K562 (cell line): ENCODE measurements around the gene INHBE. TPM values are rescaled to one million over a fixed set of nuclear protein-coding genes. Genes with fewer than 3 reads are reported as not detected.

ENCODE experiments used
- ATF1 ChIP-seq, 2 experiments: fragments of 450-650 bp in 1 of 2; IDR thresholded peaks; 2 replicates each; pipeline ENCODE4 v1.6.1; 2016; ENCODE audit warnings: missing compliant biosample characterization in 1 of 2, missing genetic modification characterization in 1 of 2
- FOXA3 ChIP-seq, 2 experiments: fragments of 450-650 bp in 1 of 2; sonication (generic) in 1 of 2; formaldehyde crosslinking; IDR thresholded peaks in 1 of 2; conservative IDR thresholded peaks in 1 of 2; 2 replicates each; pipeline versions ENCODE4 v1.4.0 to v1.8.0; 2020 to 2022; ENCODE audit warnings: mild to moderate bottlenecking in 2 of 2, missing genetic modification reagents in 1 of 2
- FOXK2 ChIP-seq, 2 experiments: fragments of 450-650 bp; IDR thresholded peaks in 1 of 2; conservative IDR thresholded peaks in 1 of 2; 2 replicates each; pipeline ENCODE4 v1.6.1; 2016; ENCODE audit warnings: low read depth in 2 of 2, mild to moderate bottlenecking in 1 of 2
- HDAC2 ChIP-seq: fragments of 450-650 bp; IDR thresholded peaks from 2 replicates; pipeline ENCODE4 v1.6.1; 2016; ENCODE audit warnings: mild to moderate bottlenecking
- KLF13 ChIP-seq: fragments of 450-650 bp; IDR thresholded peaks from 2 replicates; pipeline ENCODE4 v1.6.1; 2016; ENCODE audit warnings: missing genetic modification characterization, low read depth, mild to moderate bottlenecking, missing compliant biosample characterization, moderate library complexity, borderline replicate concordance
- KLF16 ChIP-seq: IDR thresholded peaks from 2 replicates; pipeline ENCODE4 v1.6.1; 2016; ENCODE audit warnings: antibody characterized with exemption
- NFIC ChIP-seq: fragments of 450-650 bp; IDR thresholded peaks from 2 replicates; pipeline ENCODE4 v1.6.1; 2017; ENCODE audit warnings: mild to moderate bottlenecking, inconsistent platforms
- PHF8 ChIP-seq: fragments of 200-600 bp; sonication (generic); IDR thresholded peaks from 2 replicates; pipeline ENCODE4 v1.6.1; 2012; ENCODE audit warnings: mixed run types, mild to moderate bottlenecking, inconsistent platforms, low read length, moderate library complexity, borderline replicate concordance
- PRMT5 ChIP-seq: sonication (generic); formaldehyde crosslinking; IDR thresholded peaks from 2 replicates; pipeline ENCODE4 v1.5.0; 2020; ENCODE audit warnings: missing genetic modification reagents
- THRAP3 ChIP-seq: fragments of 450-650 bp; IDR thresholded peaks from 2 replicates; pipeline ENCODE4 v1.6.1; 2016; ENCODE audit warnings: mild to moderate bottlenecking, inconsistent platforms, borderline replicate concordance
- XRCC5 ChIP-seq: fragments of 200-400 bp; formaldehyde crosslinking; IDR thresholded peaks from 2 replicates; pipeline ENCODE4 v1.6.1; 2017; ENCODE audit warnings: low read depth, mild to moderate bottlenecking, low read length
- ZNF121 ChIP-seq: sonication (generic); formaldehyde crosslinking; conservative IDR thresholded peaks from 2 replicates; pipeline ENCODE4 v1.8.0; 2022; ENCODE audit warnings: missing genetic modification reagents
- polyA plus RNA-seq, 8 experiments: library from polyadenylated mRNA; depleted of rRNA in 4 of 8; stranded (reverse) in 5 of 8; unstranded in 3 of 8; fragments of >200 nt; fragmentation: Nextera tagmentation in 2 of 8; fragmentation: Illumina TruSeq in 1 of 8; extraction: Ambion mirVana in 2 of 8; extraction: Trizol in 1 of 8; gene quantifications; 2 replicates each; pipeline versions ENCODE4 v1.2.1 to v1.2.3, GENCODE V29; 2011 to 2014; ENCODE audit warnings: inconsistent platforms in 1 of 8, missing spikeins in 1 of 8
- total RNA-seq, 7 experiments: library from RNA; depleted of rRNA in 6 of 7; stranded (reverse); fragments of >200 nt in 6 of 7; fragmentation: Illumina TruSeq in 2 of 7; extraction: Trizol in 2 of 7; gene quantifications; 2 replicates each; pipeline versions ENCODE4 v1.2.1 to v1.2.3, GENCODE V29; 2011 to 2021; ENCODE audit warnings: low replicate concordance in 1 of 7
- TF ChIP-seq, protein P1 (sequence below), 2 experiments: IDR thresholded peaks; 2 replicates each; pipeline ENCODE4 v1.6.1; 2011; ENCODE audit warnings: borderline replicate concordance in 1 of 2, control low read depth in 1 of 2, low read depth in 1 of 2, low read length in 1 of 2, mild to moderate bottlenecking in 1 of 2, mixed read lengths in 1 of 2, moderate library complexity in 1 of 2; ENCODE audit not compliant: insufficient read depth in 1 of 2, insufficient read length in 1 of 2, poor library complexity in 1 of 2, severe bottlenecking in 1 of 2; ENCODE audit errors: extremely low read depth in 1 of 2
- TF ChIP-seq, protein P2 (sequence below): sonication (generic); formaldehyde crosslinking; IDR thresholded peaks from 2 replicates; pipeline ENCODE4 v1.8.0; 2022; ENCODE audit warnings: missing genetic modification reagents, mild to moderate bottlenecking, moderate library complexity, borderline replicate concordance
- TF ChIP-seq, protein P3 (sequence below): fragments of 250-450 bp; sonication (Bioruptor Pico); IDR thresholded peaks from 2 replicates; pipeline ENCODE4 v1.4.0; 2020
- TF ChIP-seq, protein P4 (sequence below): fragments of 250-450 bp; sonication (Bioruptor Pico); IDR thresholded peaks from 2 replicates; pipeline ENCODE4 v1.4.0; 2020; ENCODE audit warnings: mild to moderate bottlenecking, moderate library complexity
- TF ChIP-seq, protein P5 (sequence below): fragments of 450-650 bp; formaldehyde crosslinking; IDR thresholded peaks from 2 replicates; pipeline ENCODE4 v1.4.0; 2022; ENCODE audit warnings: missing genetic modification characterization
- TF ChIP-seq, protein P6 (sequence below), 2 experiments: fragments of 450-650 bp in 1 of 2; sonication (generic) in 1 of 2; formaldehyde crosslinking; conservative IDR thresholded peaks; 2 replicates each; pipeline versions ENCODE4 v1.4.0 to v1.8.1; 2020 to 2022; ENCODE audit warnings: mild to moderate bottlenecking in 1 of 2, missing genetic modification reagents in 1 of 2

INHBE gene
- total and polyA plus RNA-seq, 9 of the 15 experiments (the other 6 are each of a cell fraction or from before 2014, with no cell fraction given), result 0.94 to 9.9 (median 7.3) TPM

DNA sequence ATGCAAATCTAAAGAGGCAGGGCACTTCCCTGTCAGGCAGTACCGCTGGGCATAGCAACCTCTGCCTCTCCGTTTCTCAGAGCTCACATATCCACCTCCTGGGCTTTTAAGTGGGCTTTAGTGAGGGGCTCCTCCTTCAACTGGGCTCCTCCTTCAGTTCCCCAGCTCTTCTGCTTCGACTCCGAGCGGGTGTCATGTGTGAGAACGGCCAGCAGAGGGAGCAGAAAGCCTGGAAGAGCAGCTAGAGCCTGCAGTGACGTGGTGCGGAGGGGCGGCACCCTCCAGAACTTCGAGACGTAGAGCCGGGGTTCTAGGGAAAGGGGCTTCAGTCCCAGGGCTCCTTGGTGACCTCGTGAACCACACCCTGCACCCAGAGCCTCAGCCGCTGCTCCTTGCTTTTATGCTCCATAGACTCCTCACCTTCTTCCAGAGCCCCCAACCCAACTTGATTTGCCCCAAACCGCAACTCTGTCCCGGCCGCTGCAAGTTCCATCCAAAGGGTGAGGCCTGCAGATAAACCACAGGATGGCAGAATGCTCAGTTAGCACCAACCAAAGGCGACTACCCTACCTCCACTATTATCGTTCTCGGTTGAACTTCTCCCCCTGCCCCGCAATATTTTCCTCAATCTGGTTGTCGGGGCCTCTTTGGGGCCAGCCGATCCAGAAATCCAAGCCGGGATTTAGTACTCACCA, 4.1 kb downstream of the INHBE start (continued):
- peak; percentile 60; the same call in 1 of the 2 replicates for TF ChIP-seq HDAC2
- TF ChIP-seq PRMT5 (CRISPR knock-in tag), result no peak
- TF ChIP-seq FOXA3 (CRISPR knock-in tag; conservative IDR thresholded peaks at IDR 0.05 in 1 of 2, IDR thresholded peaks at IDR 0.05 in 1 of 2), result 0 out of 4 replicates have a peak, but pooled peaks of 1 of the 2 experiments have one; percentile 26
- TF ChIP-seq ATF1 (CRISPR knock-in tag; IDR thresholded peaks at IDR 0.05), result peak; percentile 68
- peak; percentile 96 for TF ChIP-seq ATF1 (tag; IDR thresholded peaks at IDR 0.05)
- TF ChIP-seq, protein P1, sequence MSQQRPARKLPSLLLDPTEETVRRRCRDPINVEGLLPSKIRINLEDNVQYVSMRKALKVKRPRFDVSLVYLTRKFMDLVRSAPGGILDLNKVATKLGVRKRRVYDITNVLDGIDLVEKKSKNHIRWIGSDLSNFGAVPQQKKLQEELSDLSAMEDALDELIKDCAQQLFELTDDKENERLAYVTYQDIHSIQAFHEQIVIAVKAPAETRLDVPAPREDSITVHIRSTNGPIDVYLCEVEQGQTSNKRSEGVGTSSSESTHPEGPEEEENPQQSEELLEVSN (IDR thresholded peaks at IDR 0.05; ENCODE audit: borderline replicate concordance in 1 of 2, extremely low read depth in 1 of 2, insufficient read depth in 1 of 2, insufficient read length in 1 of 2, low read depth in 1 of 2, low read length in 1 of 2, poor library complexity in 1 of 2, severe bottlenecking in 1 of 2), result peak in 1 of 2 experiments; percentile 12
- peak; percentile 26; the same call in 1 of the 2 replicates for TF ChIP-seq PHF8
- TF ChIP-seq, protein P2, sequence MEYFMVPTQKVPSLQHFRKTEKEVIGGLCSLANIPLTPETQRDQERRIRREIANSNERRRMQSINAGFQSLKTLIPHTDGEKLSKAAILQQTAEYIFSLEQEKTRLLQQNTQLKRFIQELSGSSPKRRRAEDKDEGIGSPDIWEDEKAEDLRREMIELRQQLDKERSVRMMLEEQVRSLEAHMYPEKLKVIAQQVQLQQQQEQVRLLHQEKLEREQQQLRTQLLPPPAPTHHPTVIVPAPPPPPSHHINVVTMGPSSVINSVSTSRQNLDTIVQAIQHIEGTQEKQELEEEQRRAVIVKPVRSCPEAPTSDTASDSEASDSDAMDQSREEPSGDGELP, result peak; percentile 81; the same call in 1 of the 2 replicates
- TF ChIP-seq KLF16, result peak; percentile 63; the same call in 1 of the 2 replicates
- TF ChIP-seq, protein P3, sequence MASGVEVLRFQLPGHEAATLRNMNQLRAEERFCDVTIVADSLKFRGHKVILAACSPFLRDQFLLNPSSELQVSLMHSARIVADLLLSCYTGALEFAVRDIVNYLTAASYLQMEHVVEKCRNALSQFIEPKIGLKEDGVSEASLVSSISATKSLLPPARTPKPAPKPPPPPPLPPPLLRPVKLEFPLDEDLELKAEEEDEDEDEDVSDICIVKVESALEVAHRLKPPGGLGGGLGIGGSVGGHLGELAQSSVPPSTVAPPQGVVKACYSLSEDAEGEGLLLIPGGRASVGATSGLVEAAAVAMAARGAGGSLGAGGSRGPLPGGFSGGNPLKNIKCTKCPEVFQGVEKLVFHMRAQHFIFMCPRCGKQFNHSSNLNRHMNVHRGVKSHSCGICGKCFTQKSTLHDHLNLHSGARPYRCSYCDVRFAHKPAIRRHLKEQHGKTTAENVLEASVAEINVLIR, result peak; percentile 76
- TF ChIP-seq XRCC5, result peak; percentile 70
- TF ChIP-seq THRAP3, result peak; percentile 68; the same call in 1 of the 2 replicates
- TF ChIP-seq FOXK2 (conservative IDR thresholded peaks at IDR 0.05 in 1 of 2, IDR thresholded peaks at IDR 0.05 in 1 of 2; ENCODE audit: low read depth in 2 of 2), result peak in 1 of 2 experiments; percentile 41; a peak in 1 of 4 replicates
- TF ChIP-seq, protein P4, sequence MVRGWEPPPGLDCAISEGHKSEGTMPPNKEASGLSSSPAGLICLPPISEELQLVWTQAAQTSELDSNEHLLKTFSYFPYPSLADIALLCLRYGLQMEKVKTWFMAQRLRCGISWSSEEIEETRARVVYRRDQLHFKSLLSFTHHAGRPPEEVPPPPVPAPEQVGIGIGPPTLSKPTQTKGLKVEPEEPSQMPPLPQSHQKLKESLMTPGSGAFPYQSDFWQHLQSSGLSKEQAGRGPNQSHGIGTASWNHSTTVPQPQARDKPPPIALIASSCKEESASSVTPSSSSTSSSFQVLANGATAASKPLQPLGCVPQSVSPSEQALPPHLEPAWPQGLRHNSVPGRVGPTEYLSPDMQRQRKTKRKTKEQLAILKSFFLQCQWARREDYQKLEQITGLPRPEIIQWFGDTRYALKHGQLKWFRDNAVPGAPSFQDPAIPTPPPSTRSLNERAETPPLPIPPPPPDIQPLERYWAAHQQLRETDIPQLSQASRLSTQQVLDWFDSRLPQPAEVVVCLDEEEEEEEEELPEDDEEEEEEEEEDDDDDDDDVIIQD (CRISPR knock-in tag), result no peak
- peak; percentile 35; the same call in 1 of the 2 replicates for TF ChIP-seq ZNF121
- peak; percentile 63; the same call in 1 of the 2 replicates for TF ChIP-seq KLF13
- TF ChIP-seq, protein P5, sequence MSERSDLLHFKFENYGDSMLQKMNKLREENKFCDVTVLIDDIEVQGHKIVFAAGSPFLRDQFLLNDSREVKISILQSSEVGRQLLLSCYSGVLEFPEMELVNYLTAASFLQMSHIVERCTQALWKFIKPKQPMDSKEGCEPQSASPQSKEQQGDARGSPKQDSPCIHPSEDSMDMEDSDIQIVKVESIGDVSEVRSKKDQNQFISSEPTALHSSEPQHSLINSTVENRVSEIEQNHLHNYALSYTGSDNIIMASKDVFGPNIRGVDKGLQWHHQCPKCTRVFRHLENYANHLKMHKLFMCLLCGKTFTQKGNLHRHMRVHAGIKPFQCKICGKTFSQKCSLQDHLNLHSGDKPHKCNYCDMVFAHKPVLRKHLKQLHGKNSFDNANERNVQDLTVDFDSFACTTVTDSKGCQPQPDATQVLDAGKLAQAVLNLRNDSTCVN, result 0 out of 2 replicates have a peak, but pooled peaks have one; percentile 65
- TF ChIP-seq, protein P6, sequence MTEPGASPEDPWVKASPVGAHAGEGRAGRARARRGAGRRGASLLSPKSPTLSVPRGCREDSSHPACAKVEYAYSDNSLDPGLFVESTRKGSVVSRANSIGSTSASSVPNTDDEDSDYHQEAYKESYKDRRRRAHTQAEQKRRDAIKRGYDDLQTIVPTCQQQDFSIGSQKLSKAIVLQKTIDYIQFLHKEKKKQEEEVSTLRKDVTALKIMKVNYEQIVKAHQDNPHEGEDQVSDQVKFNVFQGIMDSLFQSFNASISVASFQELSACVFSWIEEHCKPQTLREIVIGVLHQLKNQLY (CRISPR knock-in tag; conservative IDR thresholded peaks at IDR 0.05), result no peak
- peak; percentile 33; the same call in 1 of the 2 replicates for TF ChIP-seq NFIC
